Panc1 (cell line): ENCODE results near the gene CTSD. TPM values are rescaled to one million over a fixed set of nuclear protein-coding genes. Genes with fewer than 3 reads are reported as not detected.

Source experiments
- ATAC-seq: fragments of 200-7000 bp; cut with Tn5 transposase; 2 replicates; pipeline ENCODE4 v1.9.1; 2020; ENCODE audit warnings: mild to moderate bottlenecking, moderate library complexity
- BruUV-seq: library from RNA; stranded (reverse); fragments of 400-500 nt; replicated peaks from 2 replicates; lab custom pipeline; 2021; lab: Mats Ljungman, UMichigan
- CTCF ChIA-PET: fragments of 300-600 bp; sonication (Branson Sonifier 250); formaldehyde crosslinking; loops from one replicate; lab custom pipeline; 2022; ENCODE audit warnings: antibody characterized with exemption; lab: Charles Lee
- POLR2A ChIA-PET: fragments of 300-600 bp; sonication (Branson Sonifier 250); formaldehyde crosslinking; loops from one replicate; lab custom pipeline; 2022; ENCODE audit warnings: antibody characterized with exemption; lab: Charles Lee
- DNase-seq: peaks from one replicate; pipeline ENCODE4 v3.0.0-alpha.2; 2010; ENCODE audit warnings: low read depth, low spot score
- H3K27ac ChIP-seq: 2 replicates; pipeline ENCODE4 v1.5.1; 2011; ENCODE audit warnings: mild to moderate bottlenecking, low read length, inconsistent platforms
- H3K27me3 ChIP-seq: fragments of 200-500 bp; sonication (Bioruptor generic); 2 replicates; pipeline ENCODE4 v1.6.0; 2014; ENCODE audit warnings: low read length, inconsistent platforms; ENCODE audit not compliant: control insufficient read depth, insufficient read depth
- H3K36me3 ChIP-seq: fragments of 200-500 bp; sonication (Bioruptor generic); 2 replicates; pipeline ENCODE4 v1.5.1; 2014; ENCODE audit warnings: inconsistent platforms, mild to moderate bottlenecking, low read length, moderate library complexity; ENCODE audit not compliant: control insufficient read depth, insufficient read depth
- H3K4me1 ChIP-seq: 2 replicates; pipeline ENCODE4 v1.5.1; 2011; ENCODE audit warnings: inconsistent platforms, mild to moderate bottlenecking, low read length, moderate library complexity; ENCODE audit not compliant: control insufficient read depth, insufficient read depth
- H3K4me3 ChIP-seq, 2 experiments: 2 replicates each; pipeline ENCODE4 v1.5.1; 2011 to 2012; ENCODE audit warnings: low read depth in 2 of 2, low read length in 2 of 2, mild to moderate bottlenecking in 2 of 2, inconsistent platforms in 1 of 2, moderate library complexity in 1 of 2
- H3K9me3 ChIP-seq: fragments of 200-500 bp; sonication (Bioruptor generic); 2 replicates; pipeline ENCODE4 v1.5.1; 2014; ENCODE audit warnings: low read depth, mild to moderate bottlenecking, inconsistent platforms, low read length, moderate library complexity; ENCODE audit not compliant: control insufficient read depth, insufficient read depth
- POLR2AphosphoS5 ChIP-seq: IDR thresholded peaks from 2 replicates; pipeline ENCODE4 v1.6.1; 2012; ENCODE audit warnings: mild to moderate bottlenecking, low read depth, low read length, moderate library complexity
- in situ Hi-C: cut with HindIII; loops from 2 replicates; pipeline ENCODE4 v1.10.0; 2016; ENCODE audit warnings: low sequenced_read_pairs, low pct_unique_long_range_greater_than_20kb
- intact Hi-C: fragments of 100-400 bp; cut with micrococcal nuclease; formaldehyde crosslinking; loops from one replicate; pipeline ENCODE4 v1.10.0; 2022; ENCODE audit not compliant: unreplicated experiment
- total RNA-seq: library from RNA; stranded (reverse); gene quantifications from one replicate; pipeline ENCODE4 v1.2.1, GENCODE V29; 2021; ENCODE audit not compliant: unreplicated experiment
- TF ChIP-seq, protein P1 (sequence below): fragments of 450-650 bp; IDR thresholded peaks from 2 replicates; pipeline ENCODE4 v1.5.1; 2017; ENCODE audit warnings: mild to moderate bottlenecking
- TF ChIP-seq, protein P2 (sequence below), 2 experiments: IDR thresholded peaks; 2 replicates each; pipeline ENCODE4 v1.6.1; 2011 to 2012; ENCODE audit warnings: low read depth in 2 of 2, control low read depth in 1 of 2, low read length in 1 of 2, mild to moderate bottlenecking in 1 of 2, moderate library complexity in 1 of 2; ENCODE audit not compliant: insufficient read depth in 1 of 2

The CTSD gene
- total RNA-seq, 1 experiment from 2014 or later, result 1,813 TPM

DNA sequence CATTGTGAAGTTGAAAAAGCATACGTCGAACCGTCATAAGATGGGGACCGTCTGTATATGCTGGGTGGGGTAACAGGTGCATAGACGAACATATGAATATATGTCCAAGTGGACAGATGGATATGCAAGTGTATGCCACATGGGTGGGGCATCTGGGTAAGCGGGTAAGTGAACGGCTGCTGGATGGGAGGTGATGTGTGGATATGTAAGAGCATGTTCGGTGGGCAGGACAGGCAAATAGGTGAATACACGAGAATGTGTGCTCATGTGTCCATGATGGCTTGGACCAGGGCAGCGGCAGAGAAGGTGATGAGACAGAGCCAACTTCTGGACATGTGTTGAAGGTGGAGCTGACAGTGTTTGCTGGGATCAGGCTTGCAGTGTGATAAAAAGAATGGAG is 25.3 kb downstream of the CTSD start:
- Histone ChIP-seq H3K36me3 (no peaks in the 10 kb centered on the region), H3K9me3 (peaks cover 13% of the 10 kb centered on the region; the same call in 1 of the 2 replicates), H3K27me3 (no peaks in the 10 kb centered on the region; the same call in 1 of the 2 replicates), H3K4me3 (no peak overlapping the region), H3K4me1 (no peaks in the 10 kb centered on the region), H3K27ac (no peak overlapping the region)
- TF ChIP-seq, protein P1, sequence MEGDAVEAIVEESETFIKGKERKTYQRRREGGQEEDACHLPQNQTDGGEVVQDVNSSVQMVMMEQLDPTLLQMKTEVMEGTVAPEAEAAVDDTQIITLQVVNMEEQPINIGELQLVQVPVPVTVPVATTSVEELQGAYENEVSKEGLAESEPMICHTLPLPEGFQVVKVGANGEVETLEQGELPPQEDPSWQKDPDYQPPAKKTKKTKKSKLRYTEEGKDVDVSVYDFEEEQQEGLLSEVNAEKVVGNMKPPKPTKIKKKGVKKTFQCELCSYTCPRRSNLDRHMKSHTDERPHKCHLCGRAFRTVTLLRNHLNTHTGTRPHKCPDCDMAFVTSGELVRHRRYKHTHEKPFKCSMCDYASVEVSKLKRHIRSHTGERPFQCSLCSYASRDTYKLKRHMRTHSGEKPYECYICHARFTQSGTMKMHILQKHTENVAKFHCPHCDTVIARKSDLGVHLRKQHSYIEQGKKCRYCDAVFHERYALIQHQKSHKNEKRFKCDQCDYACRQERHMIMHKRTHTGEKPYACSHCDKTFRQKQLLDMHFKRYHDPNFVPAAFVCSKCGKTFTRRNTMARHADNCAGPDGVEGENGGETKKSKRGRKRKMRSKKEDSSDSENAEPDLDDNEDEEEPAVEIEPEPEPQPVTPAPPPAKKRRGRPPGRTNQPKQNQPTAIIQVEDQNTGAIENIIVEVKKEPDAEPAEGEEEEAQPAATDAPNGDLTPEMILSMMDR, result no peak
- TF ChIP-seq POLR2AphosphoS5, result peak; percentile 54; the same call in 1 of the 2 replicates
- ATAC-seq (no peak), DNase-seq (no peak)
- in situ Hi-C loops, result no loop called here
- CTCF ChIA-PET, result no interaction called here
- intact Hi-C loops, result no loop called here
- no TSS peak for BruUV-seq
- POLR2A ChIA-PET, result interaction anchor here (0.7 kb wide), 1 partner anchor 27 kb away, joined by 20 read pairs; no protein-coding TSS in a partner anchor

DNA sequence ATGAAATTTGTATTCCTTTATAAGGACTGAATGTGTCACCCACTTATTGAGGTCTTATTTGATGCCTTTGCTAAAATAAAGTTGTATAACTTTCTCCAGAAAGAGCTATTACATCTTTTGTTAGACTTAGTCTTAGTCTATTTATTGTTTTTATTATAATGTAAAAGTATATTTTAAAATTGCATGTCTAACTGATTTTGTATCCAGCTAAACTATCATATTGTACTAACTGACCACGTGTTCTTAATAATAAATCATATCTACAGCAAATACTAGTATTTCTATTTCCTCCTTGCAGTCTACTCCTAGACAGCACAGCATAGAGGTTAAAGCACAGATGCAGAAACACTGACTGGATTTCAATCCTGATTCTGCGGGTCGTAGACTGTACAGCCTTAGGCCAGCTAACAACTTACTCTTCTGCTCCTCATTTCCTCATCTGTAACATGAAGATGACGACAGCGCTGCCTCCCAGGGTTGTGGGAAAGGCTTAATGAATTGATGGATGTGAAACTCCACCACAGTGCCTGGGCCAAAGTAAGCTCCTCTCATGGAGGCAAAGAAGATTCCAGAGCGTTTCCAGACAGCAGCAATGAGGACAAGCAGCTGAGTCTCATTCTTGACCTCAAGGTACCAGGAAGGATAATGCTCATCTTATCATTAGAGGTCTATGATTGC is 26.5 kb downstream of the CTSD start:
- intact Hi-C loops (no loop called here), in situ Hi-C loops (no loop called here)
- no peak overlapping the region for H3K4me3 ChIP-seq
- TF ChIP-seq, protein P1, result no peak
- TF ChIP-seq POLR2AphosphoS5, result no peak
- TF ChIP-seq, protein P2, sequence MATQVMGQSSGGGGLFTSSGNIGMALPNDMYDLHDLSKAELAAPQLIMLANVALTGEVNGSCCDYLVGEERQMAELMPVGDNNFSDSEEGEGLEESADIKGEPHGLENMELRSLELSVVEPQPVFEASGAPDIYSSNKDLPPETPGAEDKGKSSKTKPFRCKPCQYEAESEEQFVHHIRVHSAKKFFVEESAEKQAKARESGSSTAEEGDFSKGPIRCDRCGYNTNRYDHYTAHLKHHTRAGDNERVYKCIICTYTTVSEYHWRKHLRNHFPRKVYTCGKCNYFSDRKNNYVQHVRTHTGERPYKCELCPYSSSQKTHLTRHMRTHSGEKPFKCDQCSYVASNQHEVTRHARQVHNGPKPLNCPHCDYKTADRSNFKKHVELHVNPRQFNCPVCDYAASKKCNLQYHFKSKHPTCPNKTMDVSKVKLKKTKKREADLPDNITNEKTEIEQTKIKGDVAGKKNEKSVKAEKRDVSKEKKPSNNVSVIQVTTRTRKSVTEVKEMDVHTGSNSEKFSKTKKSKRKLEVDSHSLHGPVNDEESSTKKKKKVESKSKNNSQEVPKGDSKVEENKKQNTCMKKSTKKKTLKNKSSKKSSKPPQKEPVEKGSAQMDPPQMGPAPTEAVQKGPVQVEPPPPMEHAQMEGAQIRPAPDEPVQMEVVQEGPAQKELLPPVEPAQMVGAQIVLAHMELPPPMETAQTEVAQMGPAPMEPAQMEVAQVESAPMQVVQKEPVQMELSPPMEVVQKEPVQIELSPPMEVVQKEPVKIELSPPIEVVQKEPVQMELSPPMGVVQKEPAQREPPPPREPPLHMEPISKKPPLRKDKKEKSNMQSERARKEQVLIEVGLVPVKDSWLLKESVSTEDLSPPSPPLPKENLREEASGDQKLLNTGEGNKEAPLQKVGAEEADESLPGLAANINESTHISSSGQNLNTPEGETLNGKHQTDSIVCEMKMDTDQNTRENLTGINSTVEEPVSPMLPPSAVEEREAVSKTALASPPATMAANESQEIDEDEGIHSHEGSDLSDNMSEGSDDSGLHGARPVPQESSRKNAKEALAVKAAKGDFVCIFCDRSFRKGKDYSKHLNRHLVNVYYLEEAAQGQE (IDR thresholded peaks at IDR 0.05; ENCODE audit: insufficient read depth in 1 of 2, low read depth in 2 of 2, low read length in 1 of 2), result no peak
- H3K27ac ChIP-seq, result no peak overlapping the region
- ChIA-PET POLR2A (interaction anchor here (0.6 kb wide), 1 partner anchor 66 kb away, joined by 3 read pairs; no protein-coding TSS in a partner anchor), CTCF (interaction anchor here (0.6 kb wide), 1 partner anchor 144 kb away, joined by 3 read pairs; no protein-coding TSS in a partner anchor)
- DNase-seq, result no peak
- ATAC-seq, result no peak
- H3K27me3 ChIP-seq, result no peaks in the 10 kb centered on the region; the same call in 1 of the 2 replicates
- no peaks in the 10 kb centered on the region for H3K36me3 ChIP-seq
- BruUV-seq, result TSS peak; percentile 28
- peaks cover 13% of the 10 kb centered on the region; the same call in 1 of the 2 replicates for H3K9me3 ChIP-seq
- no peaks in the 10 kb centered on the region for H3K4me1 ChIP-seq
